GM18499 (cell line): ENCODE data around the gene CCDC188.

Experiments
- ATAC-seq: cut with Tn5 transposase; IDR thresholded peaks from one replicate; pipeline ENCODE4 v1.9.1; 2021; ENCODE audit warnings: moderate number of reproducible peaks; ENCODE audit not compliant: insufficient read depth, unreplicated experiment

Gene CCDC188

GRCh38 chr22:20150381-20151275, at the start of gene CCDC188:
Gene CCDC188 (minus strand): TSS chr22:20151055. CDS start chr22:20150986, 69 bp downstream.
- ATAC-seq, result no peak

GRCh38 chr22:20199906-20200305, 49.1 kb upstream of the CCDC188 start:
- no peak for ATAC-seq

DNA sequence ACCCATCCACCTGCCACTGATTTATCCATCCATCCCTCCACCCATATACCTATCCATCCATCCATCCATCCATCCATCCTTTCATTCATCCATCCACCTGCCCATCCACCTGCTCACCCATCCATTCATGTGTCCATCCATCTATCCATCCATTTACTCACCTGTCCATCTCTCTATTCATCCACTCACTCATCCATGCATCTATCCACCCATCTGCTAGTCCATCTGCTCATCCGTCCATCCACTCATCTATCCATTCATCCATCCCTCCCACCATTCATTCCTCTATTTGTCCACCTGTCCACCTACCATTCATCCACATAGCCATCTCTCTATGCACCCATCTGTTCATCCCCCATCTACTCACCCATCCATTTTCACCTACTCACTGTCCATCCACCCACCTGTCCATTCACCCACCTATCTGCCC, 48.6 kb upstream of the CCDC188 start:
- no peak for ATAC-seq

DNA sequence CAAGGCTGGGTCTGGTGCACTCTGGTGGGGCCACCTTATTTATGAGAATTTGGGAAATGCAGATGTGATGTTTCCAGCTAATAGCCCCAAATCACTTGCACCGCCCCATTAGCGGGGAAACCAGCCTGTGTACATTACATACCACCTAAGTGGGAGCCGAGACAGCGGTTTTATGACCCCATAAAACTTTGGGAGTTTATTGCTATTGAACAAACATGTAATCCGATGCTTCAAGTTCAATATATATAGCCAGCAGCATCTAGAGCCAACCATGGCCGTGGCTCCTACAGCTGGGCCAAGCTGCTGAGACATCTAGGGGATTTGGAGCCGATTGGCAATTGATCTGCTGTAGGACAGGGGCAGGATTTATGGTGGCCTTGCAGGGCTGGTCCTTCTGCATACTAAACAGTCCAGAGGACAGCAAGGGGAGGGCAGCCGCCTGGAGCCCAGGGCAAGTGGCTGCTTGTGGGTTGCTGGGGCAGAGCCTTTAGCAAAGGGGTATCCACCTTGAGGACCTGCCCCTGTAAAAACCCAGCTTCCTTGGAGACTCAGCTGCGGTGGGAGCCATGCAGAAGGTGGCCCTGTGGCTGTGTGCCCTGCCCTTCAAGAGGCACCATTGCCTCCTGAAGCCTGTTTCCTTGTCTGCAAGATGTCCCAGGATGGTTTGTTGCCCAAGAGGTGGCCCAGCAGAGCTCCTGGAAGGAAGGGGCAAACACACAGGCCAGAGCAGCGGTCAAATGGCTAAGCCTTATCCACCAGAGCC, 47.9 kb upstream of the CCDC188 start:
- no peak for ATAC-seq

GRCh38 chr22:20197407-20198030, 46.7 kb upstream of the CCDC188 start:
- ATAC-seq, result no peak

DNA sequence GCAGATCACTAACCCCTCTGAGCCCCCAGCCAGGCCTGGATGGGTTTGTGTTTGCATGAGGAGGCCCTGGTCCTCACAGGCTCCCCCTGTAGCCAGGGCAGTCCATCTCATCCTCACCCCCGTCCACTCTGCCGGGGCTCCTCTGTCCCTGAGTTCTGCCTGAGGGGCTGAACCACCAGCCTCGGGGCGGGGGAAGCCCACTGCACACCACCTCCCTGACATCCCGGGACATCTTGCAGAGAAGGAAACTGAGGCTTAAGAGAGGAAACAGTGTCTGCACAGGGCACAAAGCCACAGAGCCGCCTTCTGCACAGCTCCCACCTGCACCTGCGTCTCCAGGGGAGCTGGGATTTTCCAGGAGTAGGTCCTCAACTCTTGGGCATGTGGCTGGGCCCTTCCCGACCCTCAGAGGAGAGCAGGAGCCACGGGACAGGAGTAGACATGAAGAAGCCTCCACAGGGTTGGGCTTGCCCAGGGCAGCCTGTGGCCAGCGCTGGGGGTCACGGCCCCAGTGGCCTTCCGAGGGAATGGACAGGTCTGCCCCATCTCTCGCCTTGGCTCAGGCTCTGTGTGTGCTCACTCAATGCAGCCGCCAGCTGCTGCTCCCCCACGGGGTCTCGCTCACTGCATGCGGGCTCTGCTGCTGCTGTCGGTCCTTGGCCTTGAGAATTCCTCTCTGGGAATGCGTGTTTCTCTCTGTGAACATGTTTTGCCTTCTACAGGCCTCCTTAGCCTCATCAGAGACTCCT, 45.4 kb upstream of the CCDC188 start:
- ATAC-seq, result no peak

DNA sequence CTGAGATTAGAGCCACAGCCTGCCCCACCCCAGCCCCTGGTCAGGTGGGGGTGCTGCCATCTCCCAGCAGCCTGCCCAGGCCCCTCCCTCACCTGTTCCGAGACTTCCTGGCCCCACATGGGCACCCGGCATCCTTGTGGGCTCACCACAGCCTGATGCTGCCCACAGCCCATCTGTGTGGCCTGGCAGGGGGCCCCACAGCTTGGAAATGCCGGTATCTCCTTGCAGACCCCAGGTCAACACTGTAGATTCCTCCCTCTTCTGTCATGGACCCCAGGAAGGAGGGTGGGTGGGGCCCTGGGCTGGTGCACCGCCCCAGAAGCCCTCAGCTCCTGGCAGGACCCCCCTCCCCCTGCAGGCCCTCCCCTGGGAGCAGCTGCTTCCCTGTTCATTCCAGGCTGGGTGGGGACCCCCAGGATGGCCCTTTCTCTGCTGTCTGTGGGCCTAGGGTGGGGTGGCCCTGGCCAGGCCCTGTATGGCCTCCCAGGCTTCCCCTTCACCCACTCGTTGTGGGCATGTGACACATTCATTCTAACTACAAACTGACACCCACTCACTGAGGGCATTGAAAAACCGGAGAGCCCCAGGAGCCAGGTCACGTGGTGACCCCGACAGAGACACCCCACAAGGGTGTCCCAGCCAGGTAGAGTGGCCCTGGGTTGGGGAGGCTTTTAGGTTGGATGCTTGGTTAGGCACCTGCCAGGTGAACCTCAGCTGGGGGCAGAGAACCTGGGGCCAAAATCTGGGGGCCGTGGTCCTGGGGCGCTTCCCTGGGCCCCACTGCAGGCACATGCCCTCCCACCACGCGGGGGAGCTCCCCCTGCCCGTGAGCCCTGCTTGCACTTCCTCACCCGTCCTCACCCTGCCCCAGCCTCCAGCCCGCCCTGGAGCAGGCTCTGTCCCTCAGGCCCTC, 44.1 kb upstream of the CCDC188 start:
- ATAC-seq, result no peak

GRCh38 chr22:20193761-20194494, 43.1 kb upstream of the CCDC188 start:
- ATAC-seq, result no peak

- no peak for ATAC-seq
These were observed 42.3 kb upstream of the CCDC188 start for GRCh38 chr22:20192972-20193760.

GRCh38 chr22:20192293-20192971, 41.6 kb upstream of the CCDC188 start:
- no peak for ATAC-seq

DNA sequence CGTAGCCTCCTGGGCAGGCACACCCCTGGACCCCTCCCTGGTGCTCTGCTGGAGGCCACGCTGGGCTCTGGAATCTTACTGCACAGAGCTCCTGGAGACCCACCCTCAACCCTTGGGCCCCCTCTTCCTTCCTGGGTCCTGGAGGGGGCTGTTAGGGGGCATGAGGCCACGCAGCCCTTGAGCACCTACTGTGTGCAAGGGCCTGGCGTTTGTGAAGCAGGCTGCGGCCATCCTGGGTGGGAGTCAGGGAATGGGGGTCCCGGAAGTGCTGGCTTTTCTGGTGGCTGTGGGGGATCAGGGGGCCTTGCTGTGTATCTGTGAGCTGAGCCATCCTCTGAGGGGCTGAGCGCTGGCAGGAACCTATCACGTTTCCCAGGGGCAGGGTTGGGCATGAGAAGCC, 40.9 kb upstream of the CCDC188 start:
- no peak for ATAC-seq

DNA sequence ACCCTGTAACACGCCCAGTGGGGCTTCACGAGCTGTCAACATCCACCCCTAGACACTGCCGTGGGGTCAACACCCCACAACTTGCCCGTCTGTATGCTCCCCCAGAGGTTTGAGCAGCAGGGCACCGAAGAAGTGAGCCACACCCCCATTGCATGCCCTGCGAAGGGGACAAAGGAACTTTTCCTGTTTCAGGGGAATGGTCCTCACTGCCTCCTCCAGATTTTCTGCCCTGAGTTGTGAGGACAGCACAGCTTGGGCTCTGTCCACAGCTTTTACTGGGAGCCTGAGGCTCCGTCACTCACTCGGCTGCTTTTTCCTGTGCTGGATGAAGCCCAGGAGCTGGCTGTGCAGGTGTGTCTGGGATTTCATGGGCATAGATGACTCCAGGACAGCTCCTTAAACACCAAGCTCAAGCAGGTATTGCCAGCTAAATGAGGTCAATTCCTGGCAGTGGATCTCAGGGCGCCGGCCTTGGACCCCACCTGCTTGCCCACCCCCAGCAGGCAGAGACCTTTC, 40.2 kb upstream of the CCDC188 start:
- ATAC-seq, result no peak

DNA sequence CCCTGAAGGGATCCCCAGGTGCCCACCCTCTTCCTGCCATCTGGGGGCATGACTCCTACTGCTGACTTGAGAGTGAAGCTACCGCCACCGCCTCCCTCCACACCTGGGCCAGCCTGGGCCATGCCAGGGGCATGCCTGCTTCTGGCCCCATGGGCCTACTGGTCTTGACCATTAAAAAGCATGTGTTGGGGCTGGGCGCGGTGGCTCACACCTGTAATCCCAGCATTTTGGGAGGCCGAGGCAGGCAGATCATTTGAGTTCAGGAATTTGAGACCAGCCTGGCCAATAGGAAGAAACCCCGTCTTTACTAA, 37.7 kb upstream of the CCDC188 start:
- ATAC-seq, result no peak

DNA sequence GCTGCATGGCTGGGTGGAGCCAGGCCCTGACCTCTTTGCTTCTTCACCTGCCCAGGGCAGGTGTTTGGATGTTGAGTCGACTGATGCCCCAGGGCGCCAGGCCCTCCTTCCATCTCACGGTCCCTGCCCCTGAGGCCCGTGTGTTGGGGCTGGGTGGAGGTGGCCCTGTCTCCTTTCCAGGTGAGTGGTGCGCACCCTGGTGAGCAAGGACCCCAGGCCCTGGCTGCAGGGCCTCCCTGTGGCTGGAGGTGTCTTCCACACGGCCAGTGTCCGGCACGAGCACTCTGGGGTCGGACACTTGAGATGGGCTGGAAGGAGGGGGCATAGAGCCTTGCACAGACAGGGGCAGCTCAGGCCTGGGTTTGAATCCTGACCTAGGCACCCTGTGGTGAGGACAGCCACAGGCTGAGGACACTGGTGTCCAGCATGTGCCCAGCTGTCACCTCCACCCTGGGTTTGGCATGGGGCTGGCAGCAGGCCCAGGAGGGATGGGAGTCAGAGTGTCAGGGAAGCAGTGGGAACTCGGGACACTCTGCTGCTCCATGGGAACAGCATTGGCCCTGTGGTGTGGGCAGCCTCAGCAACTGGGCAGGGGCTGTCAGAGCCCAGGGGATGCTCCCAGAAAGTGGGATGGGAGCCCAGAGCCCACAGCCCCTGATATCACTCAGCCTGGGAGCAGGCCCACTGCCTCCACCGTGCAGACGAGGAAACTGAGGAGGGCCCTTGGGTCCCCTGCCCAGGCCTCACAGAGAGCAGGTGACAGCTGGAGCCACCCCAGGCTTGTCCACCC, 37.1 kb upstream of the CCDC188 start:
- ATAC-seq, result no peak

GRCh38 chr22:20186871-20187546, 36.2 kb upstream of the CCDC188 start:
- ATAC-seq, result no peak
